Testis (tissue), 2 donors: Measurements from ENCODE around the gene JMJD6.

ENCODE experiments used
- POLR2A ChIP-seq: fragments of 450-650 bp; IDR thresholded peaks from one replicate; pipeline ENCODE4 v1.6.1; 2017; ENCODE audit warnings: antibody characterized with exemption, mild to moderate bottlenecking, moderate library complexity
- TF ChIP-seq, protein P1 (sequence below), 3 experiments: fragments of 450-650 bp in 2 of 3; fragments of 200-600 bp in 1 of 3; sonication (generic) in 1 of 3; IDR thresholded peaks; one replicate each; pipeline ENCODE4 v1.5.1; 2016 to 2019; ENCODE audit warnings: antibody characterized with exemption in 3 of 3, mild to moderate bottlenecking in 2 of 3, moderate library complexity in 1 of 3

- TF ChIP-seq, protein P1, sequence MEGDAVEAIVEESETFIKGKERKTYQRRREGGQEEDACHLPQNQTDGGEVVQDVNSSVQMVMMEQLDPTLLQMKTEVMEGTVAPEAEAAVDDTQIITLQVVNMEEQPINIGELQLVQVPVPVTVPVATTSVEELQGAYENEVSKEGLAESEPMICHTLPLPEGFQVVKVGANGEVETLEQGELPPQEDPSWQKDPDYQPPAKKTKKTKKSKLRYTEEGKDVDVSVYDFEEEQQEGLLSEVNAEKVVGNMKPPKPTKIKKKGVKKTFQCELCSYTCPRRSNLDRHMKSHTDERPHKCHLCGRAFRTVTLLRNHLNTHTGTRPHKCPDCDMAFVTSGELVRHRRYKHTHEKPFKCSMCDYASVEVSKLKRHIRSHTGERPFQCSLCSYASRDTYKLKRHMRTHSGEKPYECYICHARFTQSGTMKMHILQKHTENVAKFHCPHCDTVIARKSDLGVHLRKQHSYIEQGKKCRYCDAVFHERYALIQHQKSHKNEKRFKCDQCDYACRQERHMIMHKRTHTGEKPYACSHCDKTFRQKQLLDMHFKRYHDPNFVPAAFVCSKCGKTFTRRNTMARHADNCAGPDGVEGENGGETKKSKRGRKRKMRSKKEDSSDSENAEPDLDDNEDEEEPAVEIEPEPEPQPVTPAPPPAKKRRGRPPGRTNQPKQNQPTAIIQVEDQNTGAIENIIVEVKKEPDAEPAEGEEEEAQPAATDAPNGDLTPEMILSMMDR (IDR thresholded peaks at IDR 0.05): peak in 1 of 3 experiments; percentile 15
- no peak for TF ChIP-seq POLR2A
These were observed 10.1 kb upstream of the JMJD6 start for GRCh38 chr17:76736349-76737081.
